GM12878 (cell line): ENCODE data around the gene IDH3B. TPM values are rescaled to one million over a fixed set of nuclear protein-coding genes. Genes with fewer than 3 reads are reported as not detected.

ENCODE experiments used
- ATAC-seq: fragments of 200-7000 bp; cut with Tn5 transposase; 3 replicates; pipeline ENCODE4 v1.9.1; 2020; ENCODE audit warnings: mild to moderate bottlenecking, moderate library complexity
- BruUV-seq: library from RNA; stranded (reverse); fragments of 400-500 nt; replicated peaks from 2 replicates; lab custom pipeline; 2021; lab: Mats Ljungman, UMichigan
- CTCF ChIA-PET: fragments of 300-600 bp; sonication (Branson Sonifier 250); formaldehyde crosslinking; extraction: SDS; loops from one replicate; lab custom pipeline; 2021; ENCODE audit warnings: inconsistent platforms; lab: Yijun Ruan, JAX
- POLR2A ChIA-PET: fragments of 350-600 bp; formaldehyde crosslinking; extraction: SDS; loops from one replicate; lab custom pipeline; 2021; ENCODE audit warnings: inconsistent platforms; lab: Charles Lee
- RAD21 ChIA-PET: fragments of 300-600 bp; sonication (Branson Sonifier 250); formaldehyde crosslinking; loops from one replicate; lab custom pipeline; 2023; ENCODE audit warnings: antibody characterized with exemption; ENCODE audit not compliant: unreplicated experiment; lab: Charles Lee
- SMC1A ChIA-PET: fragments of 300-600 bp; sonication (Branson Sonifier 250); formaldehyde crosslinking; loops from one replicate; lab custom pipeline; 2023; ENCODE audit not compliant: unreplicated experiment, uncharacterized antibody; lab: Charles Lee
- DNase-seq: peaks from one replicate; pipeline ENCODE4 v3.0.0-alpha.2; 2011; ENCODE audit warnings: low read depth, low spot score
- FAIRE-seq: peaks from 3 replicates; lab custom pipeline; 2011; peaks lifted over from hg19 to GRCh38; lab: Jason Lieb, UNC
- H2AFZ ChIP-seq: 2 replicates; pipeline ENCODE4 v1.6.0; 2011; ENCODE audit warnings: low read depth, low read length, control low read depth; ENCODE audit not compliant: control insufficient read depth
- H3K27ac ChIP-seq: 2 replicates; pipeline ENCODE4 v1.5.1; 2011; ENCODE audit warnings: control low read depth; ENCODE audit not compliant: control insufficient read depth, insufficient read depth
- H3K27me3 ChIP-seq, 2 experiments: replicated peaks in 1 of 2; 2 replicates each; pipeline versions ENCODE4 v1.6.0 to v1.6.1; 2011; ENCODE audit warnings: low read length in 1 of 2; ENCODE audit not compliant: control insufficient read depth in 2 of 2, insufficient read depth in 2 of 2
- H3K36me3 ChIP-seq, 2 experiments: 2 replicates each; pipeline ENCODE4 v1.5.1; 2011; ENCODE audit warnings: low read length in 1 of 2; ENCODE audit not compliant: control insufficient read depth in 2 of 2, insufficient read depth in 2 of 2
- H3K4me1 ChIP-seq: 2 replicates; pipeline ENCODE4 v1.6.1; 2011; ENCODE audit warnings: mild to moderate bottlenecking, low read length, moderate library complexity, mixed read lengths; ENCODE audit not compliant: control insufficient read depth, insufficient read depth
- H3K4me2 ChIP-seq: 2 replicates; pipeline ENCODE4 v1.6.0; 2011; ENCODE audit warnings: control low read depth; ENCODE audit not compliant: control insufficient read depth, insufficient read depth
- H3K4me3 ChIP-seq: fragments of 200-600 bp; sonication (generic); 2 replicates; pipeline ENCODE4 v1.5.1; 2016
- H3K79me2 ChIP-seq: 2 replicates; pipeline ENCODE4 v1.6.0; 2011; ENCODE audit warnings: low read length; ENCODE audit not compliant: control insufficient read depth, insufficient read depth
- H3K9ac ChIP-seq: 2 replicates; pipeline ENCODE4 v1.8.0; 2011; ENCODE audit warnings: low read length, control low read depth, mixed read lengths; ENCODE audit not compliant: control insufficient read depth, insufficient read depth
- H3K9me3 ChIP-seq: replicated peaks from 3 replicates; pipeline ENCODE4 v1.5.1; 2011; ENCODE audit warnings: mild to moderate bottlenecking, low read length; ENCODE audit not compliant: control insufficient read depth, insufficient read depth
- H4K20me1 ChIP-seq: 2 replicates; pipeline ENCODE4 v1.6.0; 2011; ENCODE audit not compliant: control insufficient read depth, insufficient read depth
- BMI1 ChIP-seq: fragments of 450-650 bp; IDR thresholded peaks from 2 replicates; pipeline ENCODE4 v1.6.1; 2016; ENCODE audit warnings: mild to moderate bottlenecking, moderate library complexity, borderline replicate concordance
- CHD2 ChIP-seq: IDR thresholded peaks from 2 replicates; pipeline ENCODE4 v1.6.1; 2011; ENCODE audit warnings: low read depth, low read length, improper control_type of control experiment, borderline replicate concordance
- CREM ChIP-seq: IDR thresholded peaks from 2 replicates; pipeline ENCODE4 v1.6.1; 2014; ENCODE audit warnings: antibody characterized with exemption, low read depth
- FOS ChIP-seq: IDR thresholded peaks from 3 replicates; pipeline ENCODE4 v1.6.1; 2011; ENCODE audit warnings: borderline replicate concordance; ENCODE audit not compliant: insufficient read length; ENCODE audit errors: extremely low read depth
- FOXM1 ChIP-seq: IDR thresholded peaks from 2 replicates; pipeline ENCODE4 v1.6.1; 2012; ENCODE audit warnings: low read depth, mild to moderate bottlenecking, inconsistent platforms, low read length, moderate library complexity
- HDGF ChIP-seq: fragments of 450-650 bp; IDR thresholded peaks from 2 replicates; pipeline ENCODE4 v1.6.1; 2016; ENCODE audit warnings: antibody characterized with exemption
- IRF4 ChIP-seq: IDR thresholded peaks from 2 replicates; pipeline ENCODE4 v1.6.1; 2011; ENCODE audit warnings: low read depth, low read length
- MYC ChIP-seq: IDR thresholded peaks from 2 replicates; pipeline ENCODE4 v1.6.1; 2011; ENCODE audit warnings: mild to moderate bottlenecking, low read length, moderate library complexity, inconsistent platforms; ENCODE audit not compliant: insufficient read depth, insufficient replicate concordance, insufficient read length, severe bottlenecking
- NFXL1 ChIP-seq: fragments of 450-650 bp; IDR thresholded peaks from 2 replicates; pipeline ENCODE4 v1.6.1; 2017; ENCODE audit warnings: antibody characterized with exemption, mild to moderate bottlenecking, borderline replicate concordance
- NFYB ChIP-seq: IDR thresholded peaks from 2 replicates; pipeline ENCODE4 v1.6.1; 2011; ENCODE audit warnings: low read depth, mild to moderate bottlenecking, low read length, improper control_type of control experiment, moderate library complexity; ENCODE audit not compliant: insufficient read depth
- NR2C1 ChIP-seq: fragments of 450-650 bp; IDR thresholded peaks from 2 replicates; pipeline ENCODE4 v1.6.1; 2017; ENCODE audit warnings: antibody characterized with exemption, mild to moderate bottlenecking, moderate library complexity
- NR2F1 ChIP-seq: fragments of 450-650 bp; conservative IDR thresholded peaks from 2 replicates; pipeline ENCODE4 v1.6.1; 2017; ENCODE audit warnings: mild to moderate bottlenecking
- POU2F2 ChIP-seq: IDR thresholded peaks from 3 replicates; pipeline ENCODE4 v1.6.1; 2011; ENCODE audit warnings: low read depth, mild to moderate bottlenecking, low read length, borderline replicate concordance
- RB1 ChIP-seq: fragments of 450-650 bp; formaldehyde crosslinking; IDR thresholded peaks from 2 replicates; pipeline ENCODE4 v1.6.1; 2017; ENCODE audit warnings: mild to moderate bottlenecking, borderline replicate concordance
- RBBP5 ChIP-seq: fragments of 200-600 bp; sonication (generic); conservative IDR thresholded peaks from 2 replicates; pipeline ENCODE4 v1.6.1; 2016
- RCOR1 ChIP-seq: conservative IDR thresholded peaks from 2 replicates; pipeline ENCODE4 v1.6.1; 2012; ENCODE audit warnings: low read depth, low read length, improper control_type of control experiment
- SIX5 ChIP-seq: IDR thresholded peaks from 2 replicates; pipeline ENCODE4 v1.6.1; 2011; ENCODE audit warnings: mild to moderate bottlenecking, low read depth, low read length, moderate library complexity; ENCODE audit not compliant: severe bottlenecking
- SPI1 ChIP-seq: IDR thresholded peaks from 2 replicates; pipeline ENCODE4 v1.6.1; 2011; ENCODE audit warnings: low read depth, mild to moderate bottlenecking, low read length, moderate library complexity, borderline replicate concordance; ENCODE audit not compliant: insufficient read depth
- SUPT20H ChIP-seq: IDR thresholded peaks from 2 replicates; pipeline ENCODE4 v1.6.1; 2011; ENCODE audit warnings: low read depth, mild to moderate bottlenecking, low read length, moderate library complexity, borderline replicate concordance; ENCODE audit not compliant: control insufficient read depth
- TBL1XR1 ChIP-seq: IDR thresholded peaks from 2 replicates; pipeline ENCODE4 v1.6.1; 2012; ENCODE audit warnings: low read depth, low read length, improper control_type of control experiment
- WGBS: methylation state at CpG from one replicate; pipeline ENCODE4 v1.1.6; 2016; ENCODE audit warnings: low lambda C conversion rate; ENCODE audit not compliant: insufficient replicate concordance, insufficient coverage; ENCODE audit errors: missing lambda C conversion rate; 5-methylcytosine and 5-hydroxymethylcytosine counted together
- in situ Hi-C: fragments of 300-500 bp; cut with MboI; formaldehyde crosslinking; loops from 9 replicates; pipeline ENCODE4 v1.14.3; 2018; ENCODE audit warnings: mixed read lengths
- intact Hi-C: fragments of 100-400 bp; cut with micrococcal nuclease; formaldehyde crosslinking; loops from one replicate; pipeline ENCODE4 v1.14.2; 2022; ENCODE audit not compliant: unreplicated experiment
- polyA plus RNA-seq, 11 experiments: library from polyadenylated mRNA; depleted of rRNA in 4 of 11; unstranded in 6 of 11; stranded (reverse) in 5 of 11; fragments of >200 nt; fragmentation: Nextera tagmentation in 4 of 11; fragmentation: Illumina TruSeq in 1 of 11; extraction: Ambion mirVana in 4 of 11; extraction: Trizol in 1 of 11; gene quantifications; 1 replicate in 1 of 11; 2 replicates in 10 of 11; pipeline versions ENCODE4 v1.2.1 to v1.2.3, GENCODE V29; 2011 to 2016; ENCODE audit warnings: inconsistent platforms in 2 of 11, missing spikeins in 2 of 11, low read depth in 1 of 11
- total RNA-seq, 4 experiments: library from RNA; depleted of rRNA in 3 of 4; stranded (reverse); fragments of >200 nt in 3 of 4; fragmentation: Illumina TruSeq in 1 of 4; extraction: Trizol in 1 of 4; gene quantifications; 2 replicates each; pipeline versions ENCODE4 v1.2.1 to v1.2.3, GENCODE V29; 2013 to 2021

Gene IDH3B
- total and polyA plus RNA-seq, 10 of the 15 experiments (the other 5 are each of a cell fraction or from before 2014, with no cell fraction given), result 65.3 to 177 (median 121) TPM

- ChIA-PET CTCF (interaction anchor here (0.9 to 2.4 kb wide), 3 partner anchors 9 to 115 kb away, joined by 3 to 16 read pairs (median 3); no protein-coding TSS in a partner anchor), SMC1A (interaction anchor here (1.1 to 1.2 kb wide), 2 partner anchors 25 to 429 kb away, joined by 3 read pairs; no protein-coding TSS in a partner anchor), RAD21 (no interaction called here), POLR2A (no interaction called here)
- in situ Hi-C loops, result no loop called here
- TF ChIP-seq CREM (no peak), RB1 (no peak), MYC (no peak), RCOR1 (no peak), TBL1XR1 (no peak), POU2F2 (no peak), HDGF (no peak), FOXM1 (no peak), CHD2 (no peak), NFXL1 (no peak), NR2F1 (no peak), SUPT20H (no peak), SIX5 (no peak), IRF4 (no peak), NFYB (no peak), SPI1 (no peak), BMI1 (no peak), FOS (no peak), NR2C1 (no peak), RBBP5 (no peak)
- no peaks in the 10 kb centered on the region for H3K79me2 ChIP-seq
- DNase-seq (no peak), FAIRE-seq (no peak), ATAC-seq (no peak)
- 37% methylated on average over 3 of the region's 6 CpGs for WGBS
- H3K4me2 ChIP-seq, result no peak overlapping the region
- H3K4me1 ChIP-seq, result no peaks in the 10 kb centered on the region
- no peak overlapping the region for H3K4me3 ChIP-seq
- H4K20me1 ChIP-seq, result no peaks in the 10 kb centered on the region
- H3K9ac ChIP-seq, result no peak overlapping the region
- H3K27me3 ChIP-seq, result peaks cover 0 to 11% of the 10 kb centered on the region in 2 experiments; a peak in 1 of 4 replicates
- H3K27ac ChIP-seq, result no peak overlapping the region
- H2AFZ ChIP-seq, result no peak overlapping the region
- intact Hi-C loops, result no loop called here
- H3K36me3 ChIP-seq, result no peaks in the 10 kb centered on the region
- BruUV-seq, result no TSS peak
- no peaks in the 10 kb centered on the region for H3K9me3 ChIP-seq
Observed at GRCh38 chr20:2637246-2637645, 26.8 kb downstream of the IDH3B start.
